Mesenchymal stem cell (in vitro differentiated cells and primary cell): Measurements from ENCODE around the gene RNF148. TPM values are rescaled to one million over a fixed set of nuclear protein-coding genes. Genes with fewer than 3 reads are reported as not detected.

Source experiments
- DNase-seq: peaks from one replicate; pipeline ENCODE4 v3.0.0-alpha.2; 2013
- H2AFZ ChIP-seq: one replicate; pipeline ENCODE4 v1.6.1; 2013; ENCODE audit warnings: low read depth, mild to moderate bottlenecking, control low read depth, inconsistent platforms, low read length, moderate library complexity
- H2AK5ac ChIP-seq: 2 replicates; pipeline ENCODE4 v1.6.1; 2013; ENCODE audit warnings: low read length, moderate library complexity, mild to moderate bottlenecking, inconsistent platforms; ENCODE audit not compliant: severe bottlenecking
- H2BK120ac ChIP-seq: one replicate; pipeline ENCODE4 v1.6.1; 2013; ENCODE audit warnings: low read depth, mild to moderate bottlenecking, inconsistent platforms, low read length, moderate library complexity
- H2BK12ac ChIP-seq, 2 experiments: one replicate each; pipeline ENCODE4 v1.6.1; 2013; ENCODE audit warnings: inconsistent platforms in 2 of 2, low read length in 2 of 2, mild to moderate bottlenecking in 2 of 2, moderate library complexity in 2 of 2, control low read depth in 1 of 2
- H2BK15ac ChIP-seq: one replicate; pipeline ENCODE4 v1.6.1; 2013; ENCODE audit warnings: mild to moderate bottlenecking, low read depth, inconsistent platforms; ENCODE audit not compliant: poor library complexity, severe bottlenecking
- H2BK5ac ChIP-seq: 2 replicates; pipeline ENCODE4 v1.6.1; 2013; ENCODE audit warnings: low read depth, mild to moderate bottlenecking, low read length, control low read depth, inconsistent platforms; ENCODE audit not compliant: poor library complexity, severe bottlenecking
- H3K14ac ChIP-seq, 2 experiments: one replicate each; pipeline ENCODE4 v1.6.1; 2013; ENCODE audit warnings: inconsistent platforms in 2 of 2, low read length in 2 of 2, control low read depth in 1 of 2, mild to moderate bottlenecking in 1 of 2, moderate library complexity in 1 of 2
- H3K18ac ChIP-seq, 2 experiments: one replicate each; pipeline ENCODE4 v1.6.1; 2013; ENCODE audit warnings: inconsistent platforms in 2 of 2, low read length in 2 of 2, control low read depth in 1 of 2, low read depth in 1 of 2, mild to moderate bottlenecking in 1 of 2
- H3K23ac ChIP-seq, 2 experiments: one replicate each; pipeline ENCODE4 v1.6.1; 2013; ENCODE audit warnings: inconsistent platforms in 2 of 2, low read length in 2 of 2, mild to moderate bottlenecking in 2 of 2, moderate library complexity in 2 of 2, control low read depth in 1 of 2
- H3K27ac ChIP-seq: 2 replicates; pipeline ENCODE4 v1.5.1; 2013; ENCODE audit warnings: mild to moderate bottlenecking, moderate library complexity, low read length, control low read depth, inconsistent platforms; ENCODE audit not compliant: poor library complexity, severe bottlenecking
- H3K27me3 ChIP-seq, 2 experiments: 2 replicates each; pipeline versions ENCODE4 v1.6.1 to v1.7.0; 2013; ENCODE audit warnings: low read length in 2 of 2, mild to moderate bottlenecking in 2 of 2, moderate library complexity in 2 of 2, control low read depth in 1 of 2, inconsistent platforms in 1 of 2; ENCODE audit not compliant: control insufficient read depth in 1 of 2, insufficient read depth in 1 of 2
- H3K36me3 ChIP-seq, 2 experiments: 2 replicates each; pipeline versions ENCODE4 v1.6.1 to v1.7.0; 2013; ENCODE audit warnings: low read length in 2 of 2, control low read depth in 1 of 2, inconsistent platforms in 1 of 2, low read depth in 1 of 2, mild to moderate bottlenecking in 1 of 2; ENCODE audit not compliant: insufficient read depth in 2 of 2, control insufficient read depth in 1 of 2
- H3K4ac ChIP-seq, 2 experiments: one replicate each; pipeline ENCODE4 v1.6.1; 2013; ENCODE audit warnings: inconsistent platforms in 2 of 2, low read length in 2 of 2, mild to moderate bottlenecking in 2 of 2, moderate library complexity in 2 of 2, control low read depth in 1 of 2, low read depth in 1 of 2
- H3K4me1 ChIP-seq: 2 replicates; pipeline ENCODE4 v1.6.1; 2013; ENCODE audit warnings: low read depth, low read length, control low read depth; ENCODE audit not compliant: control insufficient read depth, insufficient read depth
- H3K4me2 ChIP-seq: 2 replicates; pipeline ENCODE4 v1.6.1; 2013; ENCODE audit warnings: low read length, mild to moderate bottlenecking, inconsistent platforms; ENCODE audit not compliant: poor library complexity, severe bottlenecking
- H3K4me3 ChIP-seq, 2 experiments: 2 replicates each; pipeline versions ENCODE4 v1.5.1 to v1.7.0; 2013; ENCODE audit warnings: low read length in 2 of 2, mild to moderate bottlenecking in 2 of 2, control low read depth in 1 of 2, low read depth in 1 of 2; ENCODE audit not compliant: insufficient read depth in 1 of 2
- H3K79me1 ChIP-seq: replicated peaks from 2 replicates; pipeline ENCODE4 v1.6.1; 2013; ENCODE audit warnings: mild to moderate bottlenecking, control low read depth, low read length, inconsistent platforms; ENCODE audit not compliant: poor library complexity, severe bottlenecking
- H3K9ac ChIP-seq: 2 replicates; pipeline ENCODE4 v1.7.0; 2013; ENCODE audit warnings: mild to moderate bottlenecking, low read length, moderate library complexity
- H3K9me3 ChIP-seq: 2 replicates; pipeline ENCODE4 v1.7.0; 2013; ENCODE audit warnings: mild to moderate bottlenecking, low read length; ENCODE audit not compliant: control insufficient read depth
- H4K8ac ChIP-seq: one replicate; pipeline ENCODE4 v1.6.1; 2013; ENCODE audit warnings: inconsistent platforms, mild to moderate bottlenecking, low read length, moderate library complexity
- H4K91ac ChIP-seq: one replicate; pipeline ENCODE4 v1.6.1; 2013; ENCODE audit warnings: mild to moderate bottlenecking, low read length, inconsistent platforms
- whole genome bisulfite sequencing: methylation state at CpG from one replicate; pipeline ENCODE4 v1.1.7; 2013; ENCODE audit warnings: mixed read lengths; 5-methylcytosine and 5-hydroxymethylcytosine counted together
- small RNA-seq: library from polyadenylated mRNA; stranded (forward); fragments of <200 nt; extraction: miRNeasy Mini kit (QIAGEN cat#:217004); gene quantifications from one replicate; pipeline ENCODE3, GENCODE V24; 2013; ENCODE audit warnings: low read depth

RNF148 gene

GRCh38 chr7:122652876-122653275, 49.8 kb downstream of the RNF148 start:
- peaks cover 6% of the 10 kb centered on the region for H3K9me3 ChIP-seq
- WGBS = 93% methylated on average over 4 of the region's 4 CpGs
- no peak overlapping the region for H2BK120ac ChIP-seq

More at GRCh38 chr7:122652876-122653275, 49.8 kb downstream of the RNF148 start:
- Histone ChIP-seq H3K27me3 (no peaks in the 10 kb centered on the region), H3K79me1 (no peaks in the 10 kb centered on the region), H3K23ac (no peak overlapping the region), H2BK5ac (no peak overlapping the region), H3K27ac (no peak overlapping the region), H2BK12ac (no peak overlapping the region), H3K4me3 (no peak overlapping the region), H2BK15ac (no peak overlapping the region), H3K4me2 (no peak overlapping the region), H2AK5ac (no peak overlapping the region), H4K91ac (no peak overlapping the region), H3K4me1 (no peaks in the 10 kb centered on the region), H3K9ac (no peak overlapping the region), H3K36me3 (no peaks in the 10 kb centered on the region), H3K18ac (no peak overlapping the region), H3K4ac (no peak overlapping the region), H4K8ac (no peak overlapping the region), H2AFZ (no peak overlapping the region), H3K14ac (no peak overlapping the region)
- DNase-seq = no peak

Small RNA genes lying within 50 kb of the gene (small RNA-seq; reads per million reads assigned to genes)
- not detected for gene AC006463.1
